A549 (cell line): ENCODE measurements around the gene PIGS. TPM values are rescaled to one million over a fixed set of nuclear protein-coding genes. Genes with fewer than 3 reads are reported as not detected.
A peak's percentile ranks its signal among the peaks of the same experiment; 100 is the strongest.

Source experiments
- ATAC-seq, 2 experiments: fragments of 200-7000 bp in 1 of 2; fragments of >200 bp in 1 of 2; cut with Nextera tagmentation in 1 of 2; cut with Tn5 transposase in 1 of 2; 3 replicates each; pipeline versions ENCODE4 v1.8.0 to v1.9.1; 2018 to 2020; ENCODE audit warnings: mild to moderate bottlenecking in 1 of 2, moderate library complexity in 1 of 2
- CTCF ChIA-PET: fragments of 300-600 bp; sonication (Branson Sonifier 250); formaldehyde crosslinking; extraction: SDS; loops from one replicate; lab custom pipeline; 2021; ENCODE audit warnings: antibody characterized with exemption, inconsistent platforms; lab: Yijun Ruan, JAX
- POLR2A ChIA-PET: fragments of 350-600 bp; formaldehyde crosslinking; extraction: SDS; loops from one replicate; lab custom pipeline; 2021; ENCODE audit warnings: antibody characterized with exemption, inconsistent platforms; lab: Yijun Ruan, JAX
- DNase-seq, 2 experiments: peaks; one replicate each; pipeline versions ENCODE4 v3.0.0 to v3.0.0-alpha.2; 2011 to 2016; ENCODE audit warnings: low read depth in 1 of 2, low spot score in 1 of 2
- FAIRE-seq: peaks from 2 replicates; lab custom pipeline; 2011; peaks lifted over from hg19 to GRCh38; lab: Jason Lieb, UNC
- H3K27ac ChIP-seq, 2 experiments: fragments of >200 bp; sonication (Bioruptor Twin); formaldehyde crosslinking; 3 replicates each; pipeline ENCODE4 v1.5.1; 2016 to 2017
- H3K4me1 ChIP-seq: fragments of >200 bp; sonication (Bioruptor Twin); formaldehyde crosslinking; 3 replicates; pipeline ENCODE4 v1.6.1; 2016
- H3K4me2 ChIP-seq: fragments of >200 bp; sonication (Bioruptor Twin); formaldehyde crosslinking; 3 replicates; pipeline ENCODE4 v1.6.1; 2016
- H3K4me3 ChIP-seq: fragments of >200 bp; sonication (Bioruptor Twin); formaldehyde crosslinking; 3 replicates; pipeline ENCODE4 v1.5.1; 2016
- H3K9me3 ChIP-seq: fragments of >200 bp; sonication (Bioruptor Twin); formaldehyde crosslinking; 3 replicates; pipeline ENCODE4 v1.6.1; 2016
- CBX2 ChIP-seq: fragments of 200-600 bp; sonication (generic); IDR thresholded peaks from 2 replicates; pipeline ENCODE4 v1.6.1; 2016; ENCODE audit warnings: low read depth, mild to moderate bottlenecking, borderline replicate concordance
- FOSL2 ChIP-seq, 2 experiments: fragments of 450-650 bp in 1 of 2; fragments of >200 bp in 1 of 2; sonication (Bioruptor Twin) in 1 of 2; formaldehyde crosslinking; IDR thresholded peaks; 2 replicates each; pipeline versions ENCODE4 v1.5.0 to v1.6.1; 2016 to 2020; ENCODE audit warnings: mild to moderate bottlenecking in 1 of 2, moderate library complexity in 1 of 2
- HDAC2 ChIP-seq: fragments of 200-600 bp; sonication (generic); IDR thresholded peaks from 2 replicates; pipeline ENCODE4 v1.6.1; 2016
- HOXA7 ChIP-seq: fragments of 250-450 bp; sonication (Bioruptor Pico); IDR thresholded peaks from 2 replicates; pipeline ENCODE4 v1.5.0; 2020; ENCODE audit warnings: mild to moderate bottlenecking, moderate library complexity
- JUNB ChIP-seq: fragments of >200 bp; sonication (Bioruptor Twin); formaldehyde crosslinking; IDR thresholded peaks from 2 replicates; pipeline ENCODE4 v1.6.1; 2016
- NFE2L2 ChIP-seq: fragments of 150-350 bp; conservative IDR thresholded peaks from 2 replicates; pipeline ENCODE4 v1.6.1; 2014; ENCODE audit warnings: low read length
- PHF8 ChIP-seq: fragments of 200-600 bp; sonication (generic); IDR thresholded peaks from 2 replicates; pipeline ENCODE4 v1.6.1; 2016; ENCODE audit warnings: low read depth, mild to moderate bottlenecking, antibody characterized with exemption, moderate library complexity, borderline replicate concordance
- POLR2AphosphoS2 ChIP-seq: conservative IDR thresholded peaks from 2 replicates; pipeline ENCODE4 v1.6.1; 2012; ENCODE audit warnings: low read length, improper control_type of control experiment, inconsistent platforms
- RNF2 ChIP-seq: fragments of 200-600 bp; sonication (generic); IDR thresholded peaks from 2 replicates; pipeline ENCODE4 v1.6.1; 2016; ENCODE audit warnings: low read depth, mild to moderate bottlenecking, antibody characterized with exemption, moderate library complexity, borderline replicate concordance
- TFCP2L1 ChIP-seq: fragments of 250-450 bp; sonication (Bioruptor Pico); IDR thresholded peaks from 2 replicates; pipeline ENCODE4 v1.5.0; 2021; ENCODE audit warnings: mild to moderate bottlenecking
- ZC3H11A ChIP-seq: fragments of 450-650 bp; IDR thresholded peaks from 2 replicates; pipeline ENCODE4 v1.6.1; 2014; ENCODE audit warnings: antibody characterized with exemption, mild to moderate bottlenecking
- ZFP36 ChIP-seq: fragments of 450-650 bp; IDR thresholded peaks from 2 replicates; pipeline ENCODE4 v1.6.1; 2014; ENCODE audit warnings: borderline replicate concordance; ENCODE audit not compliant: partially characterized antibody
- WGBS: methylation state at CpG from one replicate; pipeline ENCODE4 v1.1.6; 2017; ENCODE audit errors: missing lambda C conversion rate; 5-methylcytosine and 5-hydroxymethylcytosine counted together
- polyA plus RNA-seq, 4 experiments: library from polyadenylated mRNA; depleted of rRNA in 3 of 4; stranded (reverse); fragments of >200 nt; fragmentation: RNase III in 1 of 4; extraction: RNeasy Plus Mini Kit Qiagen cat#74134 plus additional on column Dnase treatment in 1 of 4; gene quantifications; 2 replicates in 3 of 4; 3 replicates in 1 of 4; pipeline ENCODE4 v1.2.3, GENCODE V29; 2011 to 2017
- TF ChIP-seq, protein P1 (sequence below): fragments of >200 bp; sonication (Bioruptor Twin); formaldehyde crosslinking; IDR thresholded peaks from 3 replicates; pipeline ENCODE4 v1.5.1; 2016
- TF ChIP-seq, protein P2 (sequence below): fragments of 250-450 bp; sonication (Bioruptor Pico); IDR thresholded peaks from 2 replicates; pipeline ENCODE4 v1.5.0; 2021; ENCODE audit warnings: mild to moderate bottlenecking, moderate library complexity, borderline replicate concordance
- TF ChIP-seq, protein P3 (sequence below): fragments of >200 bp; sonication (Bioruptor Twin); formaldehyde crosslinking; IDR thresholded peaks from 2 replicates; pipeline ENCODE4 v1.6.1; 2016

The PIGS gene
- polyA plus RNA-seq, 2 of the 4 experiments (the other 2 are of a cell fraction), result 50.0 to 53.2 TPM

DNA sequence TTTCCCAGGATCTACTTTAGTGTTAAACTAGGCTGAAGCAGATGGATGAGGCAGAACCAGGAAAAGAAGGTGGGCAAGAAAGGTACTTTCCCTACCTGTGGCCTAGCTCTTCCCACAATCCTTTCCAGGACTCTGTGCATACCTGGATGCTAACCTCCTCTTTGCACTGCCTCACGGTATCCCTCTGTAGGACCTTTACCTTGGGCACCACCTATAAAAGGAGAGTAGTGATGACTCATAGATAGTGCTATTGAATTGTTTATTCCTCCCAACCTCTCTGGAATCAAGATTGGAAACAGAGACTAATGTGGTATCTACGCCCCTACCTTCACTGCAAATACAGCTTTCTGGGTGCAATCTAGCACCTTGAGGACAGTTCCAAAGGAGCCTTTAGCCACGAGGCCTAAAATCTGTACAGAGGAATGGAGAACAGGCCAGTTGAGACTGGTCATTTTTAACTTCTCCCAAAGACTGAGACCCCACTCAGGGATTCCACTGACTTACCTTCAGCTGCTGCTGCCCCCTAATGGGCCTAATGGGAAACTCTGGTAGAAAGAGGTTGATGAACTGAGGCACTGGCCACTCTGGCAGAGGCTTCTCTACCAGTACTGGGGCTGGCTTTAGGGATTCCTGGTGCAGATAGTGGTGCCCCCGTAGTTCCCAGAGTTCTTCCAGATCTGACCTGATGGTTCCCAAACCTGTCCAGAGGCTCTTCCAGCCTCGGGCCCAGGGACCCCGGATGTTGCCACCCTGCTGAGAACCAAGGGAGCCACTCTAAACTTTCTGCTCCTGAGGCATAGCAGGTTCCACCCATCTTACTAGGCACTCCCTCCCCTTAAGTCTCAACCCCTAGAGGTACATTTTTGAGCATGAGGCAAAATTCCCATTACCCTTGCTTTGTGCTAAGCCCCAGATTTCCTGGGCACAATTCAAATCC, 41.9 kb upstream of the PIGS start (continued):
- TF ChIP-seq ZC3H11A (no peak), PHF8 (no peak), FOSL2 (IDR thresholded peaks at IDR 0.05) (no peak), FOSL2 (CRISPR knock-in tag; IDR thresholded peaks at IDR 0.05) (peak; percentile 70; the same call in 1 of the 2 replicates), HDAC2 (no peak), POLR2AphosphoS2 (no peak)
- TF ChIP-seq, protein P1, sequence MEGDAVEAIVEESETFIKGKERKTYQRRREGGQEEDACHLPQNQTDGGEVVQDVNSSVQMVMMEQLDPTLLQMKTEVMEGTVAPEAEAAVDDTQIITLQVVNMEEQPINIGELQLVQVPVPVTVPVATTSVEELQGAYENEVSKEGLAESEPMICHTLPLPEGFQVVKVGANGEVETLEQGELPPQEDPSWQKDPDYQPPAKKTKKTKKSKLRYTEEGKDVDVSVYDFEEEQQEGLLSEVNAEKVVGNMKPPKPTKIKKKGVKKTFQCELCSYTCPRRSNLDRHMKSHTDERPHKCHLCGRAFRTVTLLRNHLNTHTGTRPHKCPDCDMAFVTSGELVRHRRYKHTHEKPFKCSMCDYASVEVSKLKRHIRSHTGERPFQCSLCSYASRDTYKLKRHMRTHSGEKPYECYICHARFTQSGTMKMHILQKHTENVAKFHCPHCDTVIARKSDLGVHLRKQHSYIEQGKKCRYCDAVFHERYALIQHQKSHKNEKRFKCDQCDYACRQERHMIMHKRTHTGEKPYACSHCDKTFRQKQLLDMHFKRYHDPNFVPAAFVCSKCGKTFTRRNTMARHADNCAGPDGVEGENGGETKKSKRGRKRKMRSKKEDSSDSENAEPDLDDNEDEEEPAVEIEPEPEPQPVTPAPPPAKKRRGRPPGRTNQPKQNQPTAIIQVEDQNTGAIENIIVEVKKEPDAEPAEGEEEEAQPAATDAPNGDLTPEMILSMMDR, result peak; percentile 67
- TF ChIP-seq, protein P2, sequence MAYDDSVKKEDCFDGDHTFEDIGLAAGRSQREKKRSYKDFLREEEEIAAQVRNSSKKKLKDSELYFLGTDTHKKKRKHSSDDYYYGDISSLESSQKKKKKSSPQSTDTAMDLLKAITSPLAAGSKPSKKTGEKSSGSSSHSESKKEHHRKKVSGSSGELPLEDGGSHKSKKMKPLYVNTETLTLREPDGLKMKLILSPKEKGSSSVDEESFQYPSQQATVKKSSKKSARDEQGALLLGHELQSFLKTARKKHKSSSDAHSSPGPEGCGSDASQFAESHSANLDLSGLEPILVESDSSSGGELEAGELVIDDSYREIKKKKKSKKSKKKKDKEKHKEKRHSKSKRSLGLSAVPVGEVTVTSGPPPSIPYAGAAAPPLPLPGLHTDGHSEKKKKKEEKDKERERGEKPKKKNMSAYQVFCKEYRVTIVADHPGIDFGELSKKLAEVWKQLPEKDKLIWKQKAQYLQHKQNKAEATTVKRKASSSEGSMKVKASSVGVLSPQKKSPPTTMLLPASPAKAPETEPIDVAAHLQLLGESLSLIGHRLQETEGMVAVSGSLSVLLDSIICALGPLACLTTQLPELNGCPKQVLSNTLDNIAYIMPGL (CRISPR knock-in tag), result 0 out of 2 replicates have a peak, but pooled peaks have one; percentile 12
- TF ChIP-seq, protein P3, sequence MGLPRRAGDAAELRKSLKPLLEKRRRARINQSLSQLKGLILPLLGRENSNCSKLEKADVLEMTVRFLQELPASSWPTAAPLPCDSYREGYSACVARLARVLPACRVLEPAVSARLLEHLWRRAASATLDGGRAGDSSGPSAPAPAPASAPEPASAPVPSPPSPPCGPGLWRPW, result no peak

DNA sequence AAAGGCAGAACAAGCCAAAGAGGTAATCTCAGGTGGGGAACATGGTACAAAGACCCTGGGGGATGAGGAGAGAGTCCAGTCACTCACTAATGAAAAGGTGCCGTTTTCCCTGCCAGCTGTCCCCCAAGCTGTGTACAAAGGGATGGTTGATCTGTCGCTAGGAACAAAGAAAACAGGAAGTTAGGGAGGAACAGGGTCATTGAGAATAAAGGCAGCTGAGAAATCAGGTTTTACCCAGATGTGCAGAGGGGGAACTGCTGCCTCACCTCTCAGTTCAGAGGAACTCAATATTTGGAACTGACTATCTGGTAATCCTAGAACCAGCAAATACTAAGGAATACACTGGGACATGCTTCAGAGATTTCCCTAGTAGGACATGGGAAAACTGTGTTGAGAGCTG, 41.2 kb upstream of the PIGS start:
- POLR2A ChIA-PET, result interaction anchor here (0.6 to 1.3 kb wide), 2 partner anchors 8 to 49 kb away, joined by 3 read pairs; partner anchors contain the start of genes SDF2 and SUPT6H
- Histone ChIP-seq H3K4me2 (no peak overlapping the region), H3K4me3 (no peak overlapping the region), H3K9me3 (no peaks in the 10 kb centered on the region), H3K4me1 (no peaks in the 10 kb centered on the region), H3K27ac (no peak overlapping the region)
- 90% methylated on average over 2 of the region's 2 CpGs for WGBS
- TF ChIP-seq RNF2 (no peak), CBX2 (no peak), HOXA7 (no peak), JUNB (no peak), PHF8 (no peak), TFCP2L1 (CRISPR knock-in tag) (no peak), ZFP36 (no peak), NFE2L2 (no peak), FOSL2 (IDR thresholded peaks at IDR 0.05) (no peak), FOSL2 (CRISPR knock-in tag; IDR thresholded peaks at IDR 0.05) (no peak)
- TF ChIP-seq, protein P3, result no peak
- TF ChIP-seq, protein P2 (CRISPR knock-in tag), result no peak
- FAIRE-seq (no peak), DNase-seq (no peak), ATAC-seq (no peak)
- CTCF ChIA-PET, result interaction anchor here (0.8 to 3.3 kb wide), 28 partner anchors 9 to 150 kb away, joined by 3 to 20 read pairs (median 5); partner anchors contain the start of genes ALDOC, BLTP2 and PIGS
